Measurements from ENCODE around the gene CFAP46. TPM values are rescaled to one million over a fixed set of nuclear protein-coding genes. Genes with fewer than 3 reads are reported as not detected.
A peak's percentile ranks its signal among the peaks of the same experiment; 100 is the strongest.

CFAP46 gene
- total and polyA plus RNA-seq, 2 of the 8 experiments (the other 6 are each of a cell fraction or from before 2014, with no cell fraction given), result 2.6 to 4.8 TPM

- H2BK12ac ChIP-seq (ENCODE audit: low read depth, low read length), result peak overlapping the region; percentile 35; the same call in 1 of the 2 replicates
- WGBS, 2 experiments (ENCODE audit: extremely low coverage in 1 of 2, insufficient coverage in 1 of 2, insufficient read length in 1 of 2, insufficient replicate concordance in 2 of 2, low coverage in 1 of 2, low lambda C conversion rate in 2 of 2, missing lambda C conversion rate in 1 of 2), result 83% methylated on average over 16 of the region's 16 CpGs; no CpG with 5 or more reads in 1 of the 2 experiments
Measured at GRCh38 chr10:132889556-132889955, 52.8 kb downstream of the CFAP46 start.

More at GRCh38 chr10:132889556-132889955, 52.8 kb downstream of the CFAP46 start:
- Histone ChIP-seq H2AFZ (ENCODE audit: low read length) (no peak overlapping the region), H2AK5ac (ENCODE audit: low read depth, low read length) (no peak overlapping the region), H3K56ac (replicated peaks; ENCODE audit: insufficient read length, low read depth, low read length) (no peak overlapping the region), H3K18ac (ENCODE audit: extremely low read depth, low read length) (peak overlapping the region; percentile 63), H3K23me2 (ENCODE audit: low read depth, low read length) (no peaks in the 10 kb centered on the region), H3K9ac (replicated peaks in 1 of 4; ENCODE audit: extremely low read depth in 1 of 4, low read depth in 3 of 4, low read length in 3 of 4) (no peak overlapping the region), H3K79me2 (ENCODE audit: control insufficient read depth in 1 of 2, insufficient read depth in 2 of 2, low read length in 2 of 2) (no peaks in the 10 kb centered on the region), H3K36me3 (ENCODE audit: control insufficient read depth in 2 of 4, insufficient read depth in 4 of 4, low read length in 3 of 4) (no peaks in the 10 kb centered on the region), H3K23ac (ENCODE audit: insufficient read length) (no peak overlapping the region), H2BK120ac (replicated peaks; ENCODE audit: low read depth, low read length) (no peak overlapping the region), H4K5ac (ENCODE audit: insufficient read length, low read depth, low read length) (no peak overlapping the region), H2BK5ac (ENCODE audit: low read depth, low read length) (peak overlapping the region; percentile 54; the same call in 1 of the 2 replicates), H2BK20ac (ENCODE audit: low read length) (no peak overlapping the region), H3K27me3 (replicated peaks in 1 of 4; ENCODE audit: control insufficient read depth in 3 of 4, extremely low read depth in 1 of 4, insufficient read depth in 3 of 4, low read length in 3 of 4) (no peaks in the 10 kb centered on the region), H3K14ac (ENCODE audit: insufficient read length) (no peak overlapping the region), H3K79me1 (ENCODE audit: low read depth, low read length) (no peaks in the 10 kb centered on the region), H3K9me3 (ENCODE audit: insufficient read depth in 2 of 2, low read depth in 1 of 2, low read length in 1 of 2) (no peaks in the 10 kb centered on the region), H3K4me3 (ENCODE audit: extremely low read depth in 1 of 4, insufficient read depth in 2 of 4, low read depth in 3 of 4, low read length in 4 of 4) (no peak overlapping the region), H3K4me1 (replicated peaks in 1 of 4; ENCODE audit: control insufficient read depth in 3 of 4, insufficient read depth in 4 of 4, low read length in 3 of 4) (peaks cover 13 to 31% (median 20%) of the 10 kb centered on the region in 4 experiments), H3K4ac (replicated peaks; ENCODE audit: insufficient read length, low read depth, low read length) (no peak overlapping the region), H3K27ac (ENCODE audit: low read depth, low read length) (no peak overlapping the region), H4K91ac (replicated peaks; ENCODE audit: insufficient read length, low read length) (peak overlapping the region; percentile 1), H3K4me2 (ENCODE audit: insufficient read depth in 1 of 2, low read depth in 2 of 2, low read length in 2 of 2) (no peak overlapping the region; a peak in 1 of 4 replicates), H2BK15ac (ENCODE audit: low read length) (peak overlapping the region; percentile 89; the same call in 1 of the 2 replicates), H4K20me1 (replicated peaks in 1 of 2; ENCODE audit: control insufficient read depth in 1 of 2, insufficient read depth in 2 of 2, low read length in 2 of 2) (no peaks in the 10 kb centered on the region), H4K8ac (ENCODE audit: extremely low read depth, insufficient read depth, low read length) (no peak overlapping the region)
- POLR2A ChIA-PET (ENCODE audit: partially characterized antibody), result no interaction called here
- no peak for FAIRE-seq
- DNase-seq (ENCODE audit: low read depth in 1 of 2, low spot score in 2 of 2), result no peak
- CTCF ChIA-PET (ENCODE audit: partially characterized antibody), result no interaction called here
- TF ChIP-seq SAP30 (IDR thresholded peaks at IDR 0.05; ENCODE audit: insufficient read depth, insufficient replicate concordance, low read length), result no peak
- TF ChIP-seq E2F6 (IDR thresholded peaks at IDR 0.05), result 0 out of 2 replicates have a peak, but pooled peaks have one; percentile 21
